HG02588 (cell line): ENCODE results near the gene PRDM5.

ENCODE experiments used
- ATAC-seq: cut with Tn5 transposase; IDR thresholded peaks from one replicate; pipeline ENCODE4 v1.9.1; 2021; ENCODE audit warnings: mild to moderate bottlenecking, moderate library complexity; ENCODE audit not compliant: unreplicated experiment

The PRDM5 gene

GRCh38 chr4:120922381-120923206 lies at the start of gene PRDM5:
PRDM5 (minus strand) TSS chr4:120922726; CDS start chr4:120922608, 118 bp downstream.
- ATAC-seq: no peak

GRCh38 chr4:120971884-120972283 lies 49.4 kb upstream of the PRDM5 start:
- no peak for ATAC-seq

GRCh38 chr4:120965938-120966337 lies 43.4 kb upstream of the PRDM5 start:
- no peak for ATAC-seq

- no peak for ATAC-seq
These were observed 42.1 kb upstream of the PRDM5 start for GRCh38 chr4:120964596-120964995.

GRCh38 chr4:120963449-120963848 lies 40.9 kb upstream of the PRDM5 start:
- ATAC-seq: no peak

- ATAC-seq: no peak
These were observed 38.2 kb upstream of the PRDM5 start for GRCh38 chr4:120960656-120961267.

GRCh38 chr4:120948382-120948781 lies 25.9 kb upstream of the PRDM5 start:
- no peak for ATAC-seq

GRCh38 chr4:120942776-120943175 lies 20.2 kb upstream of the PRDM5 start:
- ATAC-seq: no peak

- ATAC-seq: no peak
These were observed 18.0 kb upstream of the PRDM5 start for GRCh38 chr4:120940547-120940946.

GRCh38 chr4:120939693-120940092 lies 17.2 kb upstream of the PRDM5 start:
- ATAC-seq: no peak

- no peak for ATAC-seq
These were observed 7.3 kb upstream of the PRDM5 start for GRCh38 chr4:120929847-120930246.

- no peak for ATAC-seq
These were observed 5.4 kb upstream of the PRDM5 start for GRCh38 chr4:120927801-120928409.

- no peak for ATAC-seq
These were observed 4.0 kb upstream of the PRDM5 start for GRCh38 chr4:120926358-120927025.

GRCh38 chr4:120924931-120925330 lies 2.4 kb upstream of the PRDM5 start:
- ATAC-seq: no peak

GRCh38 chr4:120923207-120923522 lies 639 bp upstream of the PRDM5 start:
- ATAC-seq: no peak

GRCh38 chr4:120921456-120922380 lies 808 bp downstream of the PRDM5 start:
- no peak for ATAC-seq

- ATAC-seq: no peak
These were observed 1.9 kb downstream of the PRDM5 start for GRCh38 chr4:120920666-120921065.

- no peak for ATAC-seq
These were observed 3.2 kb downstream of the PRDM5 start for GRCh38 chr4:120919358-120919757.

- no peak for ATAC-seq
These were observed 3.7 kb downstream of the PRDM5 start for GRCh38 chr4:120918788-120919187.

GRCh38 chr4:120918092-120918491 lies 4.4 kb downstream of the PRDM5 start:
- no peak for ATAC-seq

- no peak for ATAC-seq
These were observed 5.6 kb downstream of the PRDM5 start for GRCh38 chr4:120916937-120917336.
